WTC11 (cell line): ENCODE data around the gene RECQL5.

ENCODE experiments used
- CTCF ChIP-seq: fragments of 200-600 bp; IDR thresholded peaks from 2 replicates; pipeline ENCODE4 v1.8.0; 2022; ENCODE audit warnings: antibody characterized with exemption
- IRF2 ChIP-seq: sonication (generic); formaldehyde crosslinking; IDR thresholded peaks from 2 replicates; pipeline ENCODE4 v1.8.0; 2022; ENCODE audit warnings: low read depth, missing genetic modification reagents, borderline replicate concordance
- TEAD4 ChIP-seq: sonication (generic); formaldehyde crosslinking; IDR thresholded peaks from 2 replicates; pipeline ENCODE4 v1.8.0; 2022; ENCODE audit warnings: mild to moderate bottlenecking, missing genetic modification reagents

DNA sequence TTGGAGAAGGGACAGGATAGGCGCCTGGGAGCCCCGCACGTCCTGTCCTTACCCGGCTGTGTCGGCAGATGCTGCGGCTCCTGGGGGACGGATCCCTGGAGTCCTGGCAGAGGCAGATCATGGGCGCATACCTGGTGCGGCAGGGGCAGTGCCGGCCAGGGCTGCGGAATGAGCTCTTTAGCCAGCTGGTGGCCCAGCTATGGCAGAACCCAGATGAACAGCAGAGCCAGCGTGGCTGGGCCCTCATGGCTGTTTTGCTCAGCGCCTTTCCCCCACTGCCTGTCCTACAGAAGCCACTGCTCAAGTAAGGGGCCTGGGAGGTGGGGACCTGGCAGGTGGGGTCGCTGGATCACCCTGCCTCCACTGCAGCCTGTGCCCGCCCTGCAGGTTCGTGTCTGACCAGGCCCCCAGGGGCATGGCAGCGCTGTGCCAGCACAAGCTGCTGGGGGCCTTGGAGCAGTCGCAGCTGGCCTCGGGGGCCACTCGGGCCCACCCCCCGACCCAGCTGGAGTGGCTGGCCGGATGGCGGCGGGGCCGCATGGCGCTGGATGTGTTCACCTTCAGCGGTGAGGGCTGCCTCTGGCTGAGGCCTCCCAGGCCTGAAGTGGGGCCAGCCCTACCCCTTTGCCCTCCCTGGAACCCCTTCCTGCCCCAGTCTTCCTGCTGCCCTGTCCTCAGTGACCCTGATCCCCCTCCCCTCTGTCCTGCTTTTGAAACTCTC, 53.9 kb downstream of the RECQL5 start:
- TF ChIP-seq TEAD4 (CRISPR knock-in tag) (no peak), CTCF (no peak), IRF2 (CRISPR knock-in tag) (no peak)
